Osteocyte (in vitro differentiated cells): ENCODE data around the gene C5. TPM values are rescaled to one million over a fixed set of nuclear protein-coding genes. Genes with fewer than 3 reads are reported as not detected.

Source experiments
- DNase-seq: peaks from one replicate; pipeline ENCODE4 v3.0.0; 2021; ENCODE audit warnings: mixed read lengths; ENCODE audit not compliant: unreplicated experiment; ENCODE audit errors: extremely low spot score
- H3K27ac Mint-ChIP-seq: one replicate; pipeline ENCODE4 v1.8.0; 2021; ENCODE audit warnings: mild to moderate bottlenecking, mixed read lengths; ENCODE audit not compliant: unreplicated experiment
- H3K27me3 Mint-ChIP-seq: one replicate; pipeline ENCODE4 v1.8.0; 2021; ENCODE audit warnings: mixed read lengths; ENCODE audit not compliant: unreplicated experiment
- H3K36me3 Mint-ChIP-seq: one replicate; pipeline ENCODE4 v1.8.0; 2021; ENCODE audit warnings: mixed read lengths; ENCODE audit not compliant: unreplicated experiment
- H3K4me1 Mint-ChIP-seq: one replicate; pipeline ENCODE4 v1.8.0; 2021; ENCODE audit warnings: mixed read lengths; ENCODE audit not compliant: unreplicated experiment
- H3K4me3 Mint-ChIP-seq: one replicate; pipeline ENCODE4 v1.8.0; 2021; ENCODE audit warnings: mild to moderate bottlenecking, moderate library complexity, mixed read lengths; ENCODE audit not compliant: unreplicated experiment
- H3K9me3 Mint-ChIP-seq: one replicate; pipeline ENCODE4 v1.8.0; 2021; ENCODE audit warnings: mixed read lengths; ENCODE audit not compliant: unreplicated experiment
- total RNA-seq: library from RNA; stranded (reverse); gene quantifications from 2 replicates; pipeline ENCODE4 v1.2.1, GENCODE V29; 2021
- TF ChIP-seq, protein P1 (sequence below): fragments of 200-600 bp; sonication (generic); IDR thresholded peaks from 2 replicates; pipeline ENCODE4 v1.5.0; 2021; ENCODE audit warnings: antibody characterized with exemption, mild to moderate bottlenecking, moderate library complexity

Gene C5
- total RNA-seq, 1 donor from 2014 or later, result 6.3 TPM

DNA sequence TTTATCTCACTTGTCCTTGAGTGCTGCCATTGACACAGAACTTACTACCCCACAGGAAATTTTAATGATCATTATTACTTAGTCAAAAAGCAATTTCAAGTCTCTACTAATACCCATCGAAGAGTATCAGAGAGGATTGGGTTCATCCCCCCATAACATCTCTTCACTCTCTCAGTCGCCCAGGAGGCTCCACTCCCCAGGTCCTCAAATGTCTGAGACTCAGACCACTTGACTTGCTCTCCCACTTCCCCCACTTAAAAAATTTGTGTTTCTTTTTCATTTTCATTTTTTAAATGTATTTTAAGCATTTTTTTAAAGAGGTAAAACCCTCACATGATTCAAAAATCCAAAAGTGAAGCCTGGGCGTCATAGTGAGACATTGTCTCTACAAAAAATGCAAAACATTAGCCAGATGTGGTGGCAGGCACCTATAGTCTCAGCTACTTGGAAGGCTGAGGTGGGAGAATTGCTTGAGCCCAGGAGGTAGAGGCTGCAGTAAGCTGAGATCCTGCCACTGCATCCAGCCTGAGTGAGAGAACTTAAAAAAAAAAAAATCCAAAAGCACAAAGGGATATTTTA lies 66.7 kb downstream of the C5 start:
- TF ChIP-seq, protein P1, sequence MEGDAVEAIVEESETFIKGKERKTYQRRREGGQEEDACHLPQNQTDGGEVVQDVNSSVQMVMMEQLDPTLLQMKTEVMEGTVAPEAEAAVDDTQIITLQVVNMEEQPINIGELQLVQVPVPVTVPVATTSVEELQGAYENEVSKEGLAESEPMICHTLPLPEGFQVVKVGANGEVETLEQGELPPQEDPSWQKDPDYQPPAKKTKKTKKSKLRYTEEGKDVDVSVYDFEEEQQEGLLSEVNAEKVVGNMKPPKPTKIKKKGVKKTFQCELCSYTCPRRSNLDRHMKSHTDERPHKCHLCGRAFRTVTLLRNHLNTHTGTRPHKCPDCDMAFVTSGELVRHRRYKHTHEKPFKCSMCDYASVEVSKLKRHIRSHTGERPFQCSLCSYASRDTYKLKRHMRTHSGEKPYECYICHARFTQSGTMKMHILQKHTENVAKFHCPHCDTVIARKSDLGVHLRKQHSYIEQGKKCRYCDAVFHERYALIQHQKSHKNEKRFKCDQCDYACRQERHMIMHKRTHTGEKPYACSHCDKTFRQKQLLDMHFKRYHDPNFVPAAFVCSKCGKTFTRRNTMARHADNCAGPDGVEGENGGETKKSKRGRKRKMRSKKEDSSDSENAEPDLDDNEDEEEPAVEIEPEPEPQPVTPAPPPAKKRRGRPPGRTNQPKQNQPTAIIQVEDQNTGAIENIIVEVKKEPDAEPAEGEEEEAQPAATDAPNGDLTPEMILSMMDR, result no peak

DNA sequence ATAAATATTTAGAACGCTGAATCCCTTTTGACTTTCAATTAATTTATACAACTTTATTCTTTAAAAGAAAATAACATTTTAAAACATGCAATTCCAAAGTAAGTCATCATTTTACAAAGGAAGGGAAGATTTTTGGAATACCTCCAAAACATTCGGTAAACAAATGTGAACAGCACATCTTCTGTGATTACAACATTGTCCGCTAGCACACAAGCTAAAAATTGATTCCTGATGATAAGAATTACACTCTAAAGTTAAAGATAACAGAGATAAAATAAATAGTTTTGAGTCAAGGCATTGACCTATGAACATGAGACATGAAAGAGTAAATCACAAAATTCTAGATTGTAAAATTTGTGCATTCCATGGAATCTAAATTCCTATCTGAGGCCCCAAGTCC lies 67.2 kb downstream of the C5 start:
- peaks cover 2% of the 10 kb centered on the region for H3K36me3 Mint-ChIP-seq
- H3K9me3 Mint-ChIP-seq, result no peaks in the 10 kb centered on the region
- DNase-seq, result no peak
- H3K27ac Mint-ChIP-seq, result no peak overlapping the region
- TF ChIP-seq, protein P1, result no peak
- no peaks in the 10 kb centered on the region for H3K27me3 Mint-ChIP-seq
- no peak overlapping the region for H3K4me3 Mint-ChIP-seq
- H3K4me1 Mint-ChIP-seq, result no peaks in the 10 kb centered on the region

More for the DNA sequence above, 66.7 kb downstream of the C5 start:
- H3K4me1 Mint-ChIP-seq, result no peaks in the 10 kb centered on the region
- no peak overlapping the region for H3K27ac Mint-ChIP-seq
- H3K36me3 Mint-ChIP-seq, result peaks cover 2% of the 10 kb centered on the region
- DNase-seq, result no peak
- H3K9me3 Mint-ChIP-seq, result no peaks in the 10 kb centered on the region
- no peak overlapping the region for H3K4me3 Mint-ChIP-seq
- no peaks in the 10 kb centered on the region for H3K27me3 Mint-ChIP-seq

DNA sequence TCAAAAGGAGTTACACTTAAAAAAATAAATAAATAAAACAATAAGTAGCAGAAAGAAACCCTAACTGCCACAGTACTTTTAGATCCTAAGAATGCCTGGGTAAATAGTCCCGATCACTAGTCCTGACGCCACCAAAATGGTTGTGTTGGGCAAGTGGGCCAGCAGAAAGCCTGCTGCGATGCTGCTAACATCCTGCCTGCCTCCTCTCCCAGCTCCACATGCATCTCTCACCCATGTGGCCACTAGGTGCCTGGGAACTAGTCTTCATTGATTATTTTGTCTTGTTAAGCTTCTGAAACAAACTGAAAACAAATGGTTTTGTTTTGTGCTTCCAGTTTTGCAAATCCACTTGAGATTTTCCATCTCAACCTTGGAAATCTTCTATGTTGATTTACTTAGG lies 69.1 kb downstream of the C5 start:
- Mint-ChIP-seq H3K4me1 (no peaks in the 10 kb centered on the region), H3K36me3 (peaks cover 5% of the 10 kb centered on the region), H3K9me3 (no peaks in the 10 kb centered on the region), H3K4me3 (no peak overlapping the region), H3K27me3 (no peaks in the 10 kb centered on the region), H3K27ac (no peak overlapping the region)
- DNase-seq, result no peak
- TF ChIP-seq, protein P1, result no peak

DNA sequence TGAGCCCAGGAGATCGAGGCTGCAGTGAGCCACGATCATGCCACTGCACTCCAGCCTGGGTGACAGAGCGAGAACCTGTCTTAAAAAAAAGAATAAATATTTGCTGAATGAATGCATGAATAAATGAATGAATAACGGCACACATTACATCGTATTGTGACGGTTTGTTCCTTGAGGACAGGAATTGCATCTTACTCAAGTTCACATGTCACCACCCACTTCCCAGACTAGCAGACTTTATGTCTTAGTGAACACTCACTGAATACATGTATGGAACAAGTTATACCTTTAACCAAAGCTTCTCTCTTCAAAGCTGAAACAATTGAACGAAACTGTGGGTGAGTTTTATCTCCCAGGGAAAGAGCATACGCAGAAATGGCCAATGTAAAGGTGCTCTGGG lies 70.3 kb downstream of the C5 start:
- no peak overlapping the region for H3K4me3 Mint-ChIP-seq
- no peaks in the 10 kb centered on the region for H3K9me3 Mint-ChIP-seq
- H3K4me1 Mint-ChIP-seq, result no peaks in the 10 kb centered on the region
- H3K27ac Mint-ChIP-seq, result no peak overlapping the region
- no peaks in the 10 kb centered on the region for H3K27me3 Mint-ChIP-seq
- no peak for DNase-seq
- TF ChIP-seq, protein P1, result no peak
- H3K36me3 Mint-ChIP-seq, result peaks cover 5% of the 10 kb centered on the region

DNA sequence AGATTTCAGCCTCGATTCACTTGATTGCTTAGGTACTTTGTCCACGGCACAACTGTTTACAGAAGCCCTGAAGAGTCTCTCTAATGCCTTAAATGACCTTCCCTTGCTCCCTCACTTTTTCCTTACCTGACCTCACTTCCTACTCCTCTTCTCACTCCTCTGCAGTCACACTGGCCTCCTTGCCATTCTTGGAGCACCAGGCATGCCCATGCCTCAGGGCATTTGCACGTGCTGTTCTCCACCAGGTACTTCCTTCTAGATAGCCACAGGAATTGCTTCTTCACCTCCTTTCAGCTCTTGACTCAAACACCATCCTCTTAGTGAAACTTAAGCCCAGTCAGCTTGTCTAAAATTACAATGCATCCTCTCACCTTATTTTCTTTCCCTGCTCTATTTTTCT lies 71.1 kb downstream of the C5 start:
- no peaks in the 10 kb centered on the region for H3K9me3 Mint-ChIP-seq
- H3K4me3 Mint-ChIP-seq, result no peak overlapping the region
- no peaks in the 10 kb centered on the region for H3K27me3 Mint-ChIP-seq
- TF ChIP-seq, protein P1, result no peak
- peaks cover 5% of the 10 kb centered on the region for H3K36me3 Mint-ChIP-seq
- no peaks in the 10 kb centered on the region for H3K4me1 Mint-ChIP-seq
- H3K27ac Mint-ChIP-seq, result no peak overlapping the region
- no peak for DNase-seq
